Vagina (tissue), 2 donors: ENCODE measurements around the gene GATD1. TPM values are rescaled to one million over a fixed set of nuclear protein-coding genes. Genes with fewer than 3 reads are reported as not detected.

Experiments
- DNase-seq, 2 donors: peaks; one replicate each; pipeline ENCODE4 v3.0.0-alpha.2; 2017; ENCODE audit errors: extremely low spot score in 2 of 2
- H3K27ac ChIP-seq: fragments of 200-600 bp; sonication (generic); one replicate; pipeline ENCODE4 v1.5.1; 2019
- H3K27me3 ChIP-seq: fragments of 200-600 bp; sonication (generic); one replicate; pipeline ENCODE4 v1.5.1; 2019
- H3K36me3 ChIP-seq, 2 donors: fragments of 200-600 bp; sonication (generic); one replicate each; pipeline ENCODE4 v1.5.1; 2017 to 2019
- H3K4me1 ChIP-seq: fragments of 200-600 bp; sonication (generic); one replicate; pipeline ENCODE4 v1.5.1; 2019
- H3K4me3 ChIP-seq, 2 donors: fragments of 200-600 bp; sonication (generic); 1 replicate in 1 of 2; 2 replicates in 1 of 2; pipeline ENCODE4 v1.5.1; 2016 to 2019
- H3K9me3 ChIP-seq: fragments of 200-600 bp; sonication (generic); one replicate; pipeline ENCODE4 v1.5.1; 2019
- CTCF ChIP-seq, 3 experiments: fragments of 450-650 bp in 2 of 3; fragments of 200-600 bp in 1 of 3; sonication (generic) in 1 of 3; IDR thresholded peaks; one replicate each; pipeline ENCODE4 v1.5.1; 2017 to 2019; ENCODE audit warnings: antibody characterized with exemption in 3 of 3, mild to moderate bottlenecking in 2 of 3, moderate library complexity in 2 of 3
- POLR2A ChIP-seq, 2 donors: fragments of 450-650 bp; IDR thresholded peaks; one replicate each; pipeline ENCODE4 v1.6.1; 2017; ENCODE audit warnings: antibody characterized with exemption in 2 of 2, mild to moderate bottlenecking in 2 of 2, moderate library complexity in 2 of 2
- POLR2AphosphoS5 ChIP-seq, 2 donors: sonication (generic); formaldehyde crosslinking; IDR thresholded peaks; one replicate each; pipeline ENCODE4 v1.9.0; 2017; ENCODE audit warnings: antibody characterized with exemption in 2 of 2, mild to moderate bottlenecking in 2 of 2, low read depth in 1 of 2; ENCODE audit not compliant: insufficient read depth in 1 of 2
- intact Hi-C: fragments of 100-400 bp; cut with DNase I; formaldehyde crosslinking; loops from one replicate; pipeline ENCODE4 v1.15.1; 2023
- total RNA-seq: library from RNA; depleted of rRNA; stranded (reverse); fragments of >200 nt; gene quantifications from one replicate; pipeline ENCODE4 v1.2.3, GENCODE V29; 2016

Gene GATD1
- total RNA-seq, 1 donor from 2014 or later: 33.4 TPM

GRCh38 chr11:733072-733471 is 44.2 kb downstream of the GATD1 start:
- Histone ChIP-seq H3K4me3 (no peak overlapping the region), H3K9me3 (no peaks in the 10 kb centered on the region), H3K36me3 (no peaks in the 10 kb centered on the region), H3K4me1 (peaks cover 18% of the 10 kb centered on the region), H3K27me3 (no peaks in the 10 kb centered on the region), H3K27ac (no peak overlapping the region)
- intact Hi-C loops: no loop called here
- TF ChIP-seq POLR2AphosphoS5 (IDR thresholded peaks at IDR 0.05; ENCODE audit: insufficient read depth in 1 of 2, low read depth in 1 of 2) (no peak), POLR2A (IDR thresholded peaks at IDR 0.05) (no peak), CTCF (IDR thresholded peaks at IDR 0.05) (no peak)
- DNase-seq: no peak

GRCh38 chr11:729492-730074 is 47.7 kb downstream of the GATD1 start:
- Histone ChIP-seq H3K4me1 (peaks cover 39% of the 10 kb centered on the region), H3K36me3 (no peaks in the 10 kb centered on the region), H3K9me3 (no peaks in the 10 kb centered on the region), H3K4me3 (no peak overlapping the region), H3K27ac (no peak overlapping the region), H3K27me3 (no peaks in the 10 kb centered on the region)
- no peak for DNase-seq
- intact Hi-C loops: loop anchor here (5.0 to 10.0 kb wide), 2 partner anchors 67 to 175 kb away; no protein-coding TSS in a partner anchor
- TF ChIP-seq POLR2A (IDR thresholded peaks at IDR 0.05): no peak
- no peak for TF ChIP-seq POLR2AphosphoS5 (IDR thresholded peaks at IDR 0.05; ENCODE audit: insufficient read depth in 1 of 2, low read depth in 1 of 2)
- TF ChIP-seq CTCF (IDR thresholded peaks at IDR 0.05): no peak

GRCh38 chr11:728901-729491 is 48.3 kb downstream of the GATD1 start:
- H3K27me3 ChIP-seq: no peaks in the 10 kb centered on the region
- intact Hi-C loops: loop anchor here (5.0 to 10.0 kb wide), 2 partner anchors 67 to 174 kb away; no protein-coding TSS in a partner anchor
- peaks cover 39% of the 10 kb centered on the region for H3K4me1 ChIP-seq
- H3K36me3 ChIP-seq: no peaks in the 10 kb centered on the region
- no peak for DNase-seq
- peak overlapping the region; percentile 81 for H3K27ac ChIP-seq
- no peak for TF ChIP-seq CTCF (IDR thresholded peaks at IDR 0.05)
- TF ChIP-seq POLR2A (IDR thresholded peaks at IDR 0.05): no peak
- TF ChIP-seq POLR2AphosphoS5 (IDR thresholded peaks at IDR 0.05; ENCODE audit: insufficient read depth in 1 of 2, low read depth in 1 of 2): no peak
- no peak overlapping the region for H3K4me3 ChIP-seq
- no peaks in the 10 kb centered on the region for H3K9me3 ChIP-seq

GRCh38 chr11:727859-728748 is 49.2 kb downstream of the GATD1 start:
- TF ChIP-seq CTCF (IDR thresholded peaks at IDR 0.05) (peak; percentile 89 to 98 (median 97)), POLR2A (IDR thresholded peaks at IDR 0.05) (no peak), POLR2AphosphoS5 (IDR thresholded peaks at IDR 0.05; ENCODE audit: insufficient read depth in 1 of 2, low read depth in 1 of 2) (peak; percentile 54 to 77)
- no peaks in the 10 kb centered on the region for H3K27me3 ChIP-seq
- H3K4me3 ChIP-seq: no peak overlapping the region
- intact Hi-C loops: loop anchor here (5.0 to 10.0 kb wide), 2 partner anchors 66 to 173 kb away; no protein-coding TSS in a partner anchor
- H3K4me1 ChIP-seq: peaks cover 39% of the 10 kb centered on the region
- H3K36me3 ChIP-seq: no peaks in the 10 kb centered on the region
- no peak for DNase-seq
- H3K27ac ChIP-seq: peak overlapping the region; percentile 81
- H3K9me3 ChIP-seq: no peaks in the 10 kb centered on the region
